ENCODE measurements around the gene ASCC1. TPM values are rescaled to one million over a fixed set of nuclear protein-coding genes. Genes with fewer than 3 reads are reported as not detected.
A peak's percentile ranks its signal among the peaks of the same experiment; 100 is the strongest.

The ASCC1 gene
- total and polyA plus RNA-seq, 2 of the 4 experiments (the other 2 are of a cell fraction): 15.9 to 21.0 TPM

DNA sequence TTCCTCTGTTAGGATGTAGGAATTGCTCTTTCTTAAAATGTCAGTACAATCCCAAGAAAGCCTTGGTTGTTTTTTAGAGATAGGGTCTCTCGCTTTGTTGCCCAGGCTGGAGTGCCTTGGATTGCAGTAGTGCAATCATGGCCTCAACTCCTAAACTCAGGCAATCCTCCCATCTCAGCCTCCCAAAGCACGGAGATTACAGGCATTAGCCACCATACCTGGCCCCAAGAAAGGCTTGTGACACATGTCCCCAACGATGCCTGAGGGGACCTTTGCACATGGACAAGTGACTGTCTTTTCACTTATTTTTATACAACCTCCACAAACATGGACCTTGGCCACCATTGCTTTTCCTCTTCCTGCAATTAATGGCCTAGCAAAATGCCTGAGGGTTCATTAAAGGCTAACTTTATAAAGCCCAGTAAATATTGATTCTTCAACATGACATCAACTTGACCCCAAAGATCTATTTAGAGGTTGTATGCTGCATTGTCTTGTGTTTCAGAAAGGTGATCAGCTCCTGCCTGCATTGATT, 117.7 kb downstream of the ASCC1 start:
- DNase-seq (no peak), ATAC-seq (ENCODE audit: low read depth) (no peak)
- Histone ChIP-seq H3K27me3 (ENCODE audit: control insufficient read depth, insufficient read depth, low read length) (no peaks in the 10 kb centered on the region), H3K9me3 (ENCODE audit: control insufficient read depth, insufficient read depth, low read length) (no peaks in the 10 kb centered on the region), H4K8ac (ENCODE audit: low read depth in 2 of 2, low read length in 2 of 2) (peak overlapping the region in 1 of 2 experiments; percentile 14; a peak in 1 of 4 replicates), H4K20me1 (ENCODE audit: insufficient read depth, low read length) (peaks cover 10% of the 10 kb centered on the region; the same call in 1 of the 2 replicates), H3K18ac (ENCODE audit: low read depth, low read length) (peak overlapping the region; percentile 35), H3K27ac (ENCODE audit: insufficient read depth, low read length) (0 out of 2 replicates have a peak overlapping the region, but pooled peaks have one; percentile 2), H3K4ac (ENCODE audit: low read depth, low read length) (peak overlapping the region; percentile 70), H3K4me2 (ENCODE audit: low read depth, low read length) (peak overlapping the region; percentile 16; the same call in 1 of the 2 replicates), H2AK5ac (ENCODE audit: low read depth, low read length) (peak overlapping the region; percentile 33; the same call in 1 of the 2 replicates), H3K14ac (replicated peaks; ENCODE audit: low read depth, low read length) (peak overlapping the region; percentile 14; the same call in 1 of the 2 replicates), H3K56ac (ENCODE audit: extremely low read depth, insufficient read depth, low read length) (no peak overlapping the region), H2AFZ (replicated peaks; ENCODE audit: low read length, poor library complexity) (no peak overlapping the region), H3K9ac (ENCODE audit: low read depth, low read length) (no peak overlapping the region), H3K23ac (ENCODE audit: low read depth, low read length) (peak overlapping the region; percentile 6; the same call in 1 of the 2 replicates), H2BK120ac (ENCODE audit: low read depth, low read length) (no peak overlapping the region), H2AK9ac (replicated peaks; ENCODE audit: low read depth, low read length, poor library complexity) (no peak overlapping the region), H2BK5ac (ENCODE audit: low read depth, low read length, poor library complexity, severe bottlenecking) (peak overlapping the region; percentile 13), H3K79me1 (ENCODE audit: low read depth in 1 of 2, low read length in 2 of 2) (no peaks in the 10 kb centered on the region), H2BK20ac (ENCODE audit: low read depth, low read length) (no peak overlapping the region), H3K4me1 (ENCODE audit: control insufficient read depth, insufficient read depth, low read length) (peaks cover 11% of the 10 kb centered on the region), H3K9me1 (ENCODE audit: insufficient read depth, low read length) (peaks cover 3% of the 10 kb centered on the region; the same call in 1 of the 2 replicates), H3K4me3 (ENCODE audit: insufficient read depth, low read depth, low read length) (no peak overlapping the region), H4K5ac (ENCODE audit: low read depth, low read length) (no peak overlapping the region), H3K36me3 (ENCODE audit: control insufficient read depth, insufficient read depth, low read length) (peaks cover 6% of the 10 kb centered on the region; the same call in 1 of the 2 replicates), H2BK15ac (ENCODE audit: low read depth, low read length) (no peak overlapping the region), H4K91ac (ENCODE audit: insufficient read depth, low read depth, low read length) (no peak overlapping the region)
- BruUV-seq (replicated peaks): no TSS peak
- intact Hi-C loops (cut with micrococcal nuclease): no loop called here
- ChIA-PET POLR2A (ENCODE audit: unreplicated experiment) (no interaction called here), CTCF (interaction anchor here (1.2 to 1.3 kb wide), 2 partner anchors 8 to 50 kb away, joined by 3 to 5 read pairs; no protein-coding TSS in a partner anchor)
- TF ChIP-seq RCOR1 (IDR thresholded peaks at IDR 0.05; ENCODE audit: insufficient replicate concordance, low read length): no peak
- no peak for TF ChIP-seq SMC3 (IDR thresholded peaks at IDR 0.05; ENCODE audit: low read depth, low read length)
- TF ChIP-seq MAFK (IDR thresholded peaks at IDR 0.05; ENCODE audit: low read depth, low read length): no peak
- no peak for TF ChIP-seq FOS (IDR thresholded peaks at IDR 0.05; ENCODE audit: low read depth, low read length)
- TF ChIP-seq, protein P1, sequence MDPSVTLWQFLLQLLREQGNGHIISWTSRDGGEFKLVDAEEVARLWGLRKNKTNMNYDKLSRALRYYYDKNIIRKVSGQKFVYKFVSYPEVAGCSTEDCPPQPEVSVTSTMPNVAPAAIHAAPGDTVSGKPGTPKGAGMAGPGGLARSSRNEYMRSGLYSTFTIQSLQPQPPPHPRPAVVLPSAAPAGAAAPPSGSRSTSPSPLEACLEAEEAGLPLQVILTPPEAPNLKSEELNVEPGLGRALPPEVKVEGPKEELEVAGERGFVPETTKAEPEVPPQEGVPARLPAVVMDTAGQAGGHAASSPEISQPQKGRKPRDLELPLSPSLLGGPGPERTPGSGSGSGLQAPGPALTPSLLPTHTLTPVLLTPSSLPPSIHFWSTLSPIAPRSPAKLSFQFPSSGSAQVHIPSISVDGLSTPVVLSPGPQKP (IDR thresholded peaks at IDR 0.05; ENCODE audit: borderline replicate concordance, low read depth, low read length): no peak
- no peak for TF ChIP-seq MAZ (IDR thresholded peaks at IDR 0.05; ENCODE audit: borderline replicate concordance, low read depth, low read length)
- TF ChIP-seq MXI1 (IDR thresholded peaks at IDR 0.05; ENCODE audit: borderline replicate concordance, low read depth, low read length): no peak
- TF ChIP-seq NFE2L2 (IDR thresholded peaks at IDR 0.05; ENCODE audit: low read depth, low read length): no peak
- TF ChIP-seq CEBPB (IDR thresholded peaks at IDR 0.05; ENCODE audit: low read depth, low read length): no peak
- TF ChIP-seq RAD21 (IDR thresholded peaks at IDR 0.05; ENCODE audit: low read length): no peak
- in situ Hi-C loops (cut with MboI; ENCODE audit: low sequenced_read_pairs): no loop called here
- dilution Hi-C loops (cut with HindIII; ENCODE audit: low sequenced_read_pairs, unreplicated experiment): no loop called here
- WGBS, 2 experiments (ENCODE audit: extremely low coverage in 2 of 2, insufficient read length in 1 of 2): no CpG with 5 or more reads among the region's 3 CpGs

Measured in IMR-90 (cell line).